Fibroblast of skin of back (primary cell): Measurements from ENCODE around the gene OR51F1. TPM values are rescaled to one million over a fixed set of nuclear protein-coding genes. Genes with fewer than 3 reads are reported as not detected.
"Not testable (repeated sequence)": the region's sequence is repeated elsewhere in the genome, so short reads cannot be mapped to it uniquely, and the experiment has no call there.

ENCODE experiments used
- DNase-seq: peaks from one replicate; pipeline ENCODE4 v3.0.0-alpha.2; 2013
- polyA plus RNA-seq, 2 experiments: library from polyadenylated mRNA; unstranded; fragments of 120-200 nt; gene quantifications; one replicate each; pipeline ENCODE4 v1.2.1, GENCODE V29; 2013; ENCODE audit not compliant: insufficient read length in 2 of 2

The OR51F1 gene
- polyA plus RNA-seq (2013, experiment 1 of 2; ENCODE audit: insufficient read length) = not detected
- polyA plus RNA-seq (2013, experiment 2 of 2; ENCODE audit: insufficient read length) = not detected

DNA sequence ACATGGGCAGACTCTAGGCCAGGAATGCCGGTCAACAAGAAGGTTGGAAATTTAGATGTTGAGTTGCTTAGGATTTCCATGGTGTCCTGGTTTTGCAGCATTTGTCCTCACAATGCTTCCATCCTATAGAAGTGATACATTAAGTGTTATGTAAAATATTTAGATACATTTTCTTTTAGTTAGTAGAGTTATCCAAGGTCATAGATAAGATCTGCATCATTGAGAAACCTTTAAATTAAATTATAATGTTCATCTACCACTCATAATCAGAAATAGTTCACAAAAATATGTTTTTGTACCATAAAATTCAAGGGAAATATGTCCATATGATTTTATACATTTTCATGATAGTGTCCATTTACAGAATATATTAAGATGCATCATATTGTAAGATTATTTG, at the start of gene OR51F1:
TSS of gene OR51F1 (minus strand) at position 101 of the 400 bp plus-strand sequence. CDS start at position 101, 0 bp downstream.
- DNase-seq = no peak

DNA sequence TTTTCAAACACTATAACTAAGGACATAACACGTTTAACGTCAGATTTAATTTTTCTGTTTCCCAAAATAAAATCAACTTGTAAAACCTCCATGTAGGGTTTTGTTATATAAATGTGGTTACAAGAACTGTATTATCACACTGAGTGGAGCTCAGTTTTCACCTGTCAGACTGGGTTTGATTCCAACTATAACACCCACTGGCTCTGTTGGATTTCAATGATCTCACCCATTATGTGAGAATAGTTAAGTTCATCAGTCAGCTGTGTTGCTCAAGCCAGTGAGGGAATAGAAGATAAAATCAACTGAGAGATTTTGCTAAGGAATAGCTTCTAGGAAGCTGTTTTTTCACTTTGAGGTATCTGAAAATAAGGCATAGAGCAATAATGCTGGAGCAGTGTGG, 39.5 kb upstream of the OR51F1 start:
- DNase-seq = no peak

DNA sequence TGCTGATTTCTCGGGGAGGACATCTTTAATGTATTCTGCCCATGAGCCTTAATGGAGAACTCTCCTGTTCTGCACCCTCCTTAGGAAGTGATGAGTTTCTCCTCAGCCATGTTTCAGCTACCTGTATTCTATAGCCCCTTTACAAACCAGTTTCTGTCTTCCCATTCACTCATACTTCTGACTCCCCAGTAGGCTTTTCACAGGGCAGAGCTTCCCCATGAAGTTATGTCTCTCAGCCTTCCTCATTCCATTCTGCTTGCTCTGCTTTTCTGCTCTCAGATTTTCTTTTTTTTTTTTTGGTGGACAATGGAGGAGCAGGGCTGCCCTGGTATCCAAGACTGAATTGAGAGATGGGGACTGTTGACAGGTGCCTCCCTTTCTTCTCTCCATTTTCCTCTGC, 38.7 kb upstream of the OR51F1 start:
- DNase-seq = no peak

DNA sequence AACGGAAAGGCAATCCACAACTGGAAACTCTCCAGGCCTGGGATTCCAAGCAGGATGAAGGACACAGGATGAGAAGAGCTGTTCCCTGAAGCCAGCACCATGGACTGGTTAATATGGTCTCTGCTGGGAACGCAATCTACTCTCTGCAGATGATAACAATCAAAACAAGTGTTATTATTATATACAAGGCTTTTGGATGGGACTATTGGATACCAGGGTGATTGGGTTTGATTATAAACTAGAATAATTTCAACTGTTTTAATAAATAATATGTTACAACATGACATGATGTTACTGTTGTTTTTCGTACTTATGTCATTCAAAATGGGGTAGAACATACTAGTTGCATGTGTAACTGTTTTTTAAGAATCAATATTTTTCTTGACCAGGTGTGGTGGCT, 34.5 kb upstream of the OR51F1 start, which contains the start of gene OR52R1:
TSS of gene OR52R1 (minus strand) at position 101 of the 400 bp plus-strand sequence. CDS start at position 101, 0 bp downstream.
- DNase-seq = no peak

DNA sequence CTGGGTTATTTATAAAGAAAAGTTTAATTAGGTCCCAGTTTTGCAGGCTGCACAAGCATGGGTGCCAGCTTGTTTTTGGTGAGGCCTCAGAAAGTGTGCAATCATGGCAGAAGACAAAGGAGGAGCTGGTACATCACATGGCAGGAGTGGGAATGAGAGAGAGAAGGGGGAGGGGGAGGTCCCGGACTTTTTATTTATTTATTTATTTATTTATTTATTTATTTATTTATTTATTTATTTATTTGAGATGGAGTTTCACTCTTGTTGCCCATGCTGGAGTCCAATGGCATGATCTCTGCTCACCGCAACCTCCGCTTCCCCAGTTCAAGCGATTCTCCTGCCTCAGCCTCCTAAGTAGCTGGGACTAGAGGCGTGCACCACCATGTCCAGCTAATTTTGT, 31.6 kb upstream of the OR51F1 start:
- not testable (repeated sequence) for DNase-seq

DNA sequence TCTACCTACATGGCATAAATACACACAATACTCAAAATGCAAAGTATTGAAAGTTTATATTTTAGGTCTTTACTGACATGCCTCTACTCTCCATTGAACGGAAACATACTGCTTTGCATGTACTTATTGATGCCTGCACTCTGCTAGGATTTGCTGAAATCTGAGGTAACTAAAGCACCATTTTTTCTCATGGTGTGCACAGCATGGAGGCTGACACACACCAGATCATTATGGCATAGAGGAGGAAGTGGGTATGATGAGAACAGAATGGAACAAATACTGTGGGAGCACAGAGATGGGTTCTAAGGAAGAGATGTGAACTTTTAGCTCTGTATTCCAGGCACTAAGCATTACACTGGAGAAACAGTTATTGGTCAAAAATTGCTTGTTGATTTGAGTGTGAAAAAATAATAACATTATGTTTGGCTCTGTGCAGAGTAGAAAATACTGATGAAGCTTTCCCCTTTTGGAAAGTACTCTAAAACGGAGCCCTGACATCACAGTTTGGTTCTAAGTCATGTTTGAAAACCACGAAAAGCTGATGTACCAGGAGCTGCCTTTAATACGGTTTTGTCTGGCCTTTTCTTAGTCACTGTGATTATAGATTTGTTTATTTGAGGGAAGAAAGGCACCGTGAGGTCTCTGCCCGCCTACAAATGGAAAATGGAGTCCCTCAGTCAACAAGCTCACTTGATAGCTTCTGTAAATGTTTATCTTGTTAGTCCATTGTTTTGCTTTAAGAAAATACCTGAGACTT, 28.9 kb upstream of the OR51F1 start:
- no peak for DNase-seq

DNA sequence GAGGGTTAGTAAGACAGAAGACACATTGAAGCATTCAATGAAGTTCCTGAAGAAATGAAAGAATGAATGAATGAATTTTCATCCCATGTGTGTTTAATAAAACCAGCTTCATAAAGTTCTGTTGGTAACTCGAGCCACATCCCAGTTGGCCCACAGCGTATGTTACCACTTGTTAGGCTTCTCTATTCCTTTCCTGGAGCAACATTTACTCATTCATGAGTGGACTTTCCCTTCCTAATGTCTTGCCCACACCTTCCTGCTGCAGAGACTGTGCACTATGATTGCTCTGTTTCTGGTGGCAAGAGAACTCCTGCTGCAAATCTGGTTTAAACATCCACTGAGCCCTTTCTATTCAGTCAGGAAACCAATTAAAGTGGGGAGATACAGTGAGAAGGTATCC, 27.5 kb upstream of the OR51F1 start:
- no peak for DNase-seq

GRCh38 chr11:4782454-4782853, 12.7 kb upstream of the OR51F1 start:
- DNase-seq = no peak

- DNase-seq = no peak
Measured at GRCh38 chr11:4768094-4768493, 1.6 kb downstream of the OR51F1 start.

GRCh38 chr11:4766420-4767043, 3.2 kb downstream of the OR51F1 start:
- DNase-seq = no peak

DNA sequence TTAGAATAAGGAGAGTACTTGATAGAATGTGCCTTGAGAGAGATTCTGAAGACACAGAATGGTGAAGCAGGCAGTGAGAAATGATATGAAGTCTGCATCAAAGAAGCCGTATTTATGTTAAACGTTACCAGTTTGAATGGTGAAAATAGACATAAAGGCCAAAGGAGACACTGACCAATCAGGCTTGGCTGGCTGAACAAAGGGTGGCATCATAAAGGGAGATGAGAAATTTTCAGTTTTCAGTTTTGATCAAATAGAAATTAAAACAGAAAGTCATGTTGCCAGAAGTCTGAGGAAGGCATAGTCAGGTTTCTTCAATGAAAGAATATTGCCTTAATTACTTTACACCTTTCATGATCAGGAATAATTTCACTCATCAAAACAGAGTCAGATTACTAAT, 6.6 kb downstream of the OR51F1 start:
- DNase-seq = no peak

- DNase-seq = no peak
Measured at GRCh38 chr11:4751201-4751600, 18.5 kb downstream of the OR51F1 start.

GRCh38 chr11:4748438-4748837, 21.3 kb downstream of the OR51F1 start:
- no peak for DNase-seq

- no peak for DNase-seq
Measured at GRCh38 chr11:4740735-4741134, 29.0 kb downstream of the OR51F1 start.

DNA sequence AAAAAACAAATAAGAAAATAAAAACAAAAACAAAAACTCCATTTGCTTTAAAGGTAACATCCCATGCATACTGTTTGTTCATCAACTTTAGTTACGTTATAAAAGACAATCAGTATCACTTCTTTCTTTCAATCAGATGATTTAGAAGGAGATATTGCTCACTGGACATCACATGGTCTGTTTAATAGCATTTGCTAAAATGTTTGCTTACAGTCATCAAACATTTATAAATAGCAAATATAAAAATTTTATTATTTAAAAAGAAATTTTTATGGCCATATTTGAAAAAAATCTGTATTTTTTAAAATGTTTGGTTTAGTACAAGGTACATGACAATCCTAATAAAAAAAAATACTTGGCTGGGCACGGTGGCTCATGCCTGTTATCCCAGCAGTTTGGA, 42.6 kb downstream of the OR51F1 start:
- DNase-seq = no peak

- not testable (repeated sequence) for DNase-seq
Measured at GRCh38 chr11:4722616-4723534, 46.9 kb downstream of the OR51F1 start.
